Measurements from ENCODE around the gene CMPK1.

DNA sequence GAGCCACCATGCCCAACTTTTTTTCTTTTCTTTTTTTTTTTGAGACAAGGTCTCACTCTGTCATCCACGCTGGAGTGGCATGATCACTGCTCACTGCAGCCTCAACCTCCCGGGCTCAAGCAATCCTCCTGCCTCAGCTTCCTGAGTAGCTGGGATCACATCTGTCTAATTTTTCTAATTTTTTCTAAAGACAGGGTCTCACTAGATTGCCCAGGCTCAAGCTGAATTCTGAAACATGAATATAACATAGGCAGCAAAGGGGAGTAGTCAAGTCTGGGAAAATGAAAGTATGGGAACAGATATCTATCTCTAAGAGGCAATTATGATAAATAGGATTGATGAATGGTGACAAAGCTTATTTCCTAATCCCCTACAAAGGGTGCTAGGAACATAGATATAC, 7.3 kb upstream of the CMPK1 start:
- TF ChIP-seq, protein P1, sequence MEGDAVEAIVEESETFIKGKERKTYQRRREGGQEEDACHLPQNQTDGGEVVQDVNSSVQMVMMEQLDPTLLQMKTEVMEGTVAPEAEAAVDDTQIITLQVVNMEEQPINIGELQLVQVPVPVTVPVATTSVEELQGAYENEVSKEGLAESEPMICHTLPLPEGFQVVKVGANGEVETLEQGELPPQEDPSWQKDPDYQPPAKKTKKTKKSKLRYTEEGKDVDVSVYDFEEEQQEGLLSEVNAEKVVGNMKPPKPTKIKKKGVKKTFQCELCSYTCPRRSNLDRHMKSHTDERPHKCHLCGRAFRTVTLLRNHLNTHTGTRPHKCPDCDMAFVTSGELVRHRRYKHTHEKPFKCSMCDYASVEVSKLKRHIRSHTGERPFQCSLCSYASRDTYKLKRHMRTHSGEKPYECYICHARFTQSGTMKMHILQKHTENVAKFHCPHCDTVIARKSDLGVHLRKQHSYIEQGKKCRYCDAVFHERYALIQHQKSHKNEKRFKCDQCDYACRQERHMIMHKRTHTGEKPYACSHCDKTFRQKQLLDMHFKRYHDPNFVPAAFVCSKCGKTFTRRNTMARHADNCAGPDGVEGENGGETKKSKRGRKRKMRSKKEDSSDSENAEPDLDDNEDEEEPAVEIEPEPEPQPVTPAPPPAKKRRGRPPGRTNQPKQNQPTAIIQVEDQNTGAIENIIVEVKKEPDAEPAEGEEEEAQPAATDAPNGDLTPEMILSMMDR (IDR thresholded peaks at IDR 0.05), result no peak
- no peak for TF ChIP-seq POLR2A (IDR thresholded peaks at IDR 0.05)
